Measurements from ENCODE around the gene MB21D2. TPM values are rescaled to one million over a fixed set of nuclear protein-coding genes. Genes with fewer than 3 reads are reported as not detected.

The MB21D2 gene
- total RNA-seq, 1 donor: 25.0 TPM

GRCh38 chr3:192887701-192888100 lies 30.0 kb downstream of the MB21D2 start:
- TF ChIP-seq CTCF (IDR thresholded peaks at IDR 0.05; ENCODE audit: insufficient read depth, low read depth, low read length): no peak
- no peak for DNase-seq (ENCODE audit: low read depth)
- no peak overlapping the region for H3K4me3 ChIP-seq (ENCODE audit: low read depth, low read length)

GRCh38 chr3:192887047-192887446 lies 30.6 kb downstream of the MB21D2 start:
- TF ChIP-seq CTCF (IDR thresholded peaks at IDR 0.05; ENCODE audit: insufficient read depth, low read depth, low read length): no peak
- no peak overlapping the region for H3K4me3 ChIP-seq (ENCODE audit: low read depth, low read length)
- DNase-seq (ENCODE audit: low read depth): peak; percentile 33

GRCh38 chr3:192884777-192885773 lies 32.6 kb downstream of the MB21D2 start:
- TF ChIP-seq CTCF (IDR thresholded peaks at IDR 0.05; ENCODE audit: insufficient read depth, low read depth, low read length): no peak
- H3K4me3 ChIP-seq (ENCODE audit: low read depth, low read length): no peak overlapping the region
- DNase-seq (ENCODE audit: low read depth): peak; percentile 53

GRCh38 chr3:192883512-192883911 lies 34.1 kb downstream of the MB21D2 start:
- DNase-seq (ENCODE audit: low read depth): no peak
- no peak for TF ChIP-seq CTCF (IDR thresholded peaks at IDR 0.05; ENCODE audit: insufficient read depth, low read depth, low read length)
- no peak overlapping the region for H3K4me3 ChIP-seq (ENCODE audit: low read depth, low read length)

- TF ChIP-seq CTCF (IDR thresholded peaks at IDR 0.05; ENCODE audit: insufficient read depth, low read depth, low read length): no peak
- no peak for DNase-seq (ENCODE audit: low read depth)
- H3K4me3 ChIP-seq (ENCODE audit: low read depth, low read length): no peak overlapping the region
Observed at GRCh38 chr3:192881159-192881786, 36.4 kb downstream of the MB21D2 start.

- no peak for DNase-seq (ENCODE audit: low read depth)
- no peak for TF ChIP-seq CTCF (IDR thresholded peaks at IDR 0.05; ENCODE audit: insufficient read depth, low read depth, low read length)
- no peak overlapping the region for H3K4me3 ChIP-seq (ENCODE audit: low read depth, low read length)
Observed at GRCh38 chr3:192880313-192880712, 37.3 kb downstream of the MB21D2 start.

Data from fibroblast of villous mesenchyme (primary cell).